GM12865 (cell line): Measurements from ENCODE around the gene MAGI2.

Experiments
- DNase-seq: peaks from one replicate; pipeline ENCODE4 v3.0.0; 2010; ENCODE audit warnings: low read depth
- H3K4me3 ChIP-seq: 2 replicates; pipeline ENCODE4 v1.5.1; 2011; ENCODE audit warnings: mild to moderate bottlenecking, low read depth, low read length, control low read depth
- CTCF ChIP-seq: IDR thresholded peaks from 2 replicates; pipeline ENCODE4 v1.5.1; 2011; ENCODE audit warnings: low read length, control low read depth, low read depth, inconsistent platforms; ENCODE audit not compliant: insufficient read depth; ENCODE audit errors: missing control alignments

Gene MAGI2

GRCh38 chr7:79291498-79291865 is 162.0 kb downstream of the MAGI2 start:
- no peak overlapping the region for H3K4me3 ChIP-seq
- no peak for DNase-seq
- TF ChIP-seq CTCF: no peak

- no peak for TF ChIP-seq CTCF
- no peak for DNase-seq
- no peak overlapping the region for H3K4me3 ChIP-seq
Observed at GRCh38 chr7:79290841-79291497, 162.5 kb downstream of the MAGI2 start.

GRCh38 chr7:79290398-79290797 is 163.1 kb downstream of the MAGI2 start:
- H3K4me3 ChIP-seq: no peak overlapping the region
- no peak for DNase-seq
- no peak for TF ChIP-seq CTCF

GRCh38 chr7:79288655-79289054 is 164.8 kb downstream of the MAGI2 start:
- DNase-seq: no peak
- TF ChIP-seq CTCF: no peak
- no peak overlapping the region for H3K4me3 ChIP-seq

- no peak overlapping the region for H3K4me3 ChIP-seq
- TF ChIP-seq CTCF: no peak
- no peak for DNase-seq
Observed at GRCh38 chr7:79287981-79288380, 165.5 kb downstream of the MAGI2 start.

- no peak overlapping the region for H3K4me3 ChIP-seq
- TF ChIP-seq CTCF: no peak
Observed at GRCh38 chr7:79286181-79286580, 167.3 kb downstream of the MAGI2 start.

GRCh38 chr7:79285756-79286155 is 167.7 kb downstream of the MAGI2 start:
- TF ChIP-seq CTCF: no peak
- DNase-seq: no peak
- H3K4me3 ChIP-seq: no peak overlapping the region

More at GRCh38 chr7:79286181-79286580, 167.3 kb downstream of the MAGI2 start:
- DNase-seq: no peak
